Measurements from ENCODE around the gene SMPDL3A. TPM values are rescaled to one million over a fixed set of nuclear protein-coding genes. Genes with fewer than 3 reads are reported as not detected.
"Not testable (repeated sequence)": the region's sequence is repeated elsewhere in the genome, so short reads cannot be mapped to it uniquely, and the experiment has no call there.

Gene SMPDL3A
- under 1 TPM in 1 of 2 experiments, not detected in 1; 0.30 TPM for total RNA-seq

GRCh38 chr6:122789182-122790027 is at the start of gene SMPDL3A:
Gene SMPDL3A, plus strand, starts transcription at chr6:122789258. Its CDS starts 89 bp downstream, at chr6:122789347.
- peak within 1 kb of the TSS; percentile 89 for H3K4me3 Mint-ChIP-seq
- H3K4me1 Mint-ChIP-seq, result peaks cover 19% of the 10 kb centered on the region
- no peaks in the 10 kb centered on the region for H3K9me3 Mint-ChIP-seq
- peaks cover 79% of the 10 kb centered on the region for H3K27me3 Mint-ChIP-seq
- DNase-seq, result peak; percentile 44
- no peak within 1 kb of the TSS for H3K27ac Mint-ChIP-seq
- no peaks in the 10 kb centered on the region for H3K36me3 Mint-ChIP-seq

DNA sequence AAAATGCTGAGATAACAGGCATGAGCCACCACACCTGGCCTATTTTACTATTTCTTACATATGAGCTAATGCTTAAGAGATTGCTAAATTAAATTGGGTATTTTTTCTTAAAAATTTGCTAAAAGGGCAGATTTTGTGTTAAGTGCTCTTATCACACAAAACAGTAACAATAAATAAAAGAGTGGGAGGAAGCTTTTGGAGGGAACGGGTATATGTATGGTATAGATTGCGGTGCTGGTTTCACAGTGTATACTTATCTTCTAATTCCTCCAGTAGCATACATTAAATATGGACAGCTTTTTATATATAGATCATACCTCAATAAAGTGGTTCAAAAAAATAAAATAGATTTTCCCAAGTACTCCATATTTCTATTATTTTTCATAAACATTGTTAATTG is 49.0 kb upstream of the SMPDL3A start:
- Mint-ChIP-seq H3K9me3 (no peaks in the 10 kb centered on the region), H3K4me3 (no peak overlapping the region), H3K27me3 (peaks cover under 1% of the 10 kb centered on the region), H3K4me1 (no peaks in the 10 kb centered on the region), H3K36me3 (no peaks in the 10 kb centered on the region), H3K27ac (no peak overlapping the region)
- DNase-seq, result no peak

DNA sequence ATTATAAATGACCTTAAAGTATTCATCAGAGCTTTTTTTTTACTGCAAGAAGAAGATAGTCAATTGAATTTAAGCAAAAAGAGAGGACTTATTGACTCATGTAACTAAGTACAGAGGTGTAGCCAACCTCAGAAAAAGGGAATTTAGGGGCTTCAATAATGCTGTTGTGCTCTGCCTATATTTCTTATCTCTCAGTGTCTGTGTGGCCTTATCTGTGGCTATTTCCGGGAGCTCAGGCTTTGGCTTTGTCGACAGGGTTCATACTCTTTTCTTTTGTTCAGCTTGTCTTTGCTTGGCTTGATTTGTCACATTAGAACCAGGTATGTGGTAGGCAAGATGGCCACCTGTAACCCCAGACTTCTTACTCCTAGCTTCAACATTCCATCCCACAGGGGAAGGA is 48.1 kb upstream of the SMPDL3A start:
- H3K27ac Mint-ChIP-seq, result no peak overlapping the region
- no peaks in the 10 kb centered on the region for H3K9me3 Mint-ChIP-seq
- H3K4me3 Mint-ChIP-seq, result no peak overlapping the region
- H3K27me3 Mint-ChIP-seq, result no peaks in the 10 kb centered on the region
- DNase-seq, result no peak
- no peaks in the 10 kb centered on the region for H3K36me3 Mint-ChIP-seq
- no peaks in the 10 kb centered on the region for H3K4me1 Mint-ChIP-seq

- not testable (repeated sequence) for H3K27me3 Mint-ChIP-seq, H3K27ac Mint-ChIP-seq, H3K9me3 Mint-ChIP-seq, DNase-seq, H3K4me1 Mint-ChIP-seq, H3K4me3 Mint-ChIP-seq, H3K36me3 Mint-ChIP-seq
These were observed 44.8 kb upstream of the SMPDL3A start for GRCh38 chr6:122744247-122744646.

DNA sequence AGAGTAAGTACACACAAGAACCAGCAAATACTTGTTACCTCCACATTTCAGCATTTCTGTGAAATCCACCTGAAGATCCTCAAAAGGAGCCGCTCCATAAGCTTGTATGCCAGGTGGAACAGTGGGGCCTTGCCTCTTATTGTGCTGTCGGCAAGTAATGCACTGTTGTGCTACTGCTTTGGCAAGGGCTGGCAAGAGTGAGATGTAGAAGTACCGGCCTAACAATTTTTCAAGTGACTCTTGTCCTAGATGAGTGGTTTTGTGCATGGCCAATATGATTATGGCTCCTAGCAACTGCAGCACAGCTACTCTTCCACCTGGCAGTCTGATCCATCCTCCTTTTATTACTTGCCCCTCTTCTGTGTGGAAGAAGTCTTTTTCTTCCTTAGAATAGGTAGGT is 44.2 kb upstream of the SMPDL3A start:
- H3K4me1 Mint-ChIP-seq, result not testable (repeated sequence)

DNA sequence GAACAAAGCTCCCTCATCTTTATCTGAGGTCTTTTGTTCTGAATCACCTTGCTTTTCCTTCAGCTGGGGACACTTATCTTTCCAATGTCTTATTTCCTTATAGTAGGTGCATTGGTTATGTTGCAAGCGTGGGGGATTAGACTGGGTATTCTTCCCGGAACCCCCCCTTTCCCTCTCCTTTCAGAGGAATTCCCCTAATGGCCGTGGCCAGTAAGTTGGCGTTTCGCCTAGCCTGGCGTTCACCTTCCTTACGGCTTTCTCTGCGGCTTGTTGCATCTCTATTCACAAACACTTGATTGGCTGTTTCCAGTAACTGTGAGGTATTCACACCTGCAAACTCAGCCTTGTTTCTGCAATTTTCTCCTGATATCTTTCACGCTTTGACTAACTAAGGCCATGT is 42.4 kb upstream of the SMPDL3A start:
- peaks cover 7% of the 10 kb centered on the region for H3K9me3 Mint-ChIP-seq
- H3K4me1 Mint-ChIP-seq, result peaks cover 22% of the 10 kb centered on the region
- no peak for DNase-seq
- no peak overlapping the region for H3K27ac Mint-ChIP-seq
- H3K27me3 Mint-ChIP-seq, result no peaks in the 10 kb centered on the region
- H3K4me3 Mint-ChIP-seq, result no peak overlapping the region
- peaks cover 3% of the 10 kb centered on the region for H3K36me3 Mint-ChIP-seq

More for the DNA sequence above, 44.2 kb upstream of the SMPDL3A start:
- not testable (repeated sequence) for H3K4me3 Mint-ChIP-seq, DNase-seq, H3K9me3 Mint-ChIP-seq, H3K36me3 Mint-ChIP-seq, H3K27ac Mint-ChIP-seq, H3K27me3 Mint-ChIP-seq

GRCh38 chr6:122747573-122747972 is 41.5 kb upstream of the SMPDL3A start:
- no peak overlapping the region for H3K4me3 Mint-ChIP-seq
- peak overlapping the region; percentile 38 for H3K27ac Mint-ChIP-seq
- no peak for DNase-seq
- H3K36me3 Mint-ChIP-seq, result peaks cover 3% of the 10 kb centered on the region
- peaks cover 7% of the 10 kb centered on the region for H3K9me3 Mint-ChIP-seq
- H3K4me1 Mint-ChIP-seq, result peaks cover 29% of the 10 kb centered on the region
- no peaks in the 10 kb centered on the region for H3K27me3 Mint-ChIP-seq

- not testable (repeated sequence) for H3K9me3 Mint-ChIP-seq
These were observed 40.1 kb upstream of the SMPDL3A start for GRCh38 chr6:122748945-122749344.

DNA sequence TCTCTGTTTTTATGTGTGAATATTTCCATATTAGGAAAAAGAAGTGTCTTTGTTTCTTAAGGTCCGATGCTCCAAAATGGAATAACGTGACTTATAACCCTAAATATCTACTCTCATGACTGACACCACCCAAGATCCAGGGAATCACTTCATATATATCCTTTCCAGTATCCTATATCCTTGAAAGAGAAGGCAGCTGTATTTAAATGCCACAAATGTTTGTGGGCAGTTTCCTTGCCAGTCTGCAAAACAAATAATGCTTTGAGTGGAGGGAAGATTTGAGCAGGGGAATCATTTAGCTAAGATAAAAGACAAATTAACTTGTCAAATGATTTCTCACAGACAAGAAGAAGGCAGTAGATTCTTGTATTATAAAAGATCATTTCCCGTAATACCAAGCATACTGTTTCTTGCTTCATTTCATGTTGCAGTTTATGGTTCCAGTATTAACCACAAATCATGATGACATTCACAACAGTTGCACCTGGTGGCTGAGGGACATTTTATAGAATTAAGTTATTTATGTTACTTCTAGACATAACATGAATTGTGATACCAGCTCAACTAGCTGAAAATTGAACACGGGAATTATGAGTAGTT is 39.5 kb upstream of the SMPDL3A start:
- H3K27ac Mint-ChIP-seq, result no peak overlapping the region
- peaks cover 3% of the 10 kb centered on the region for H3K36me3 Mint-ChIP-seq
- no peak overlapping the region for H3K4me3 Mint-ChIP-seq

More at GRCh38 chr6:122748945-122749344, 40.1 kb upstream of the SMPDL3A start:
- DNase-seq, H3K27me3 Mint-ChIP-seq, H3K27ac Mint-ChIP-seq, H3K4me3 Mint-ChIP-seq, H3K36me3 Mint-ChIP-seq: not testable (repeated sequence)
- H3K4me1 Mint-ChIP-seq, result peaks cover 39% of the 10 kb centered on the region

DNA sequence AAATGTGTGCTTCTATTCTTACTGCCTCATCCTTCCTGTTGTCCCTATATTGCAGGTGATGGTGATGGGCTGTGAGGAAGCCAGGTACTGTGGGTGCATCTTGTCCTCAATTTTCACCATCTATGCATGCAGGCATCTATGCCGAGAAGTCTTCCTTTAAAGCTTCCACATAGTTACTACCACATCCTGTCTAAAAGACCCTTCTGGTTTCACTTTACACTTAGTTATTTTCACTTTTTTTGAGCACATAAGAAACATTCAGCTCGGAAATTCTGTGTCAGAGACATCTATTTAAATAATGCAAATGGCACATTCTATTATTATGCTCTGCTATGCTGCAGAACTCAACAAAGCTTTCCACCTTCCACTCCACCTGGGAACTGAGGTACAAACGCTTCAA is 37.7 kb upstream of the SMPDL3A start:
- Mint-ChIP-seq H3K9me3 (peaks cover 7% of the 10 kb centered on the region), H3K27ac (peak overlapping the region; percentile 86), H3K4me3 (peak overlapping the region; percentile 56), H3K27me3 (no peaks in the 10 kb centered on the region), H3K4me1 (peaks cover 47% of the 10 kb centered on the region), H3K36me3 (peaks cover 3% of the 10 kb centered on the region)
- DNase-seq, result no peak

More for the DNA sequence above, 39.5 kb upstream of the SMPDL3A start:
- peaks cover 42% of the 10 kb centered on the region for H3K4me1 Mint-ChIP-seq
- peaks cover 7% of the 10 kb centered on the region for H3K9me3 Mint-ChIP-seq
- no peak for DNase-seq
- no peaks in the 10 kb centered on the region for H3K27me3 Mint-ChIP-seq

- DNase-seq, result no peak
- Mint-ChIP-seq H3K27ac (no peak overlapping the region), H3K27me3 (no peaks in the 10 kb centered on the region), H3K4me3 (no peak overlapping the region), H3K4me1 (peaks cover 47% of the 10 kb centered on the region), H3K9me3 (peaks cover 7% of the 10 kb centered on the region), H3K36me3 (peaks cover 3% of the 10 kb centered on the region)
These were observed 36.6 kb upstream of the SMPDL3A start for GRCh38 chr6:122752459-122752858.

GRCh38 chr6:122753000-122753687 is 35.9 kb upstream of the SMPDL3A start:
- Mint-ChIP-seq H3K36me3 (peaks cover 3% of the 10 kb centered on the region), H3K27me3 (no peaks in the 10 kb centered on the region), H3K9me3 (peaks cover 6% of the 10 kb centered on the region), H3K4me1 (peaks cover 43% of the 10 kb centered on the region), H3K4me3 (no peak overlapping the region), H3K27ac (no peak overlapping the region)
- no peak for DNase-seq

GRCh38 chr6:122753688-122754056 is 35.4 kb upstream of the SMPDL3A start:
- Mint-ChIP-seq H3K9me3 (peaks cover 4% of the 10 kb centered on the region), H3K36me3 (peaks cover 3% of the 10 kb centered on the region), H3K4me3 (no peak overlapping the region), H3K4me1 (peaks cover 43% of the 10 kb centered on the region), H3K27ac (no peak overlapping the region), H3K27me3 (no peaks in the 10 kb centered on the region)
- DNase-seq, result no peak

DNA sequence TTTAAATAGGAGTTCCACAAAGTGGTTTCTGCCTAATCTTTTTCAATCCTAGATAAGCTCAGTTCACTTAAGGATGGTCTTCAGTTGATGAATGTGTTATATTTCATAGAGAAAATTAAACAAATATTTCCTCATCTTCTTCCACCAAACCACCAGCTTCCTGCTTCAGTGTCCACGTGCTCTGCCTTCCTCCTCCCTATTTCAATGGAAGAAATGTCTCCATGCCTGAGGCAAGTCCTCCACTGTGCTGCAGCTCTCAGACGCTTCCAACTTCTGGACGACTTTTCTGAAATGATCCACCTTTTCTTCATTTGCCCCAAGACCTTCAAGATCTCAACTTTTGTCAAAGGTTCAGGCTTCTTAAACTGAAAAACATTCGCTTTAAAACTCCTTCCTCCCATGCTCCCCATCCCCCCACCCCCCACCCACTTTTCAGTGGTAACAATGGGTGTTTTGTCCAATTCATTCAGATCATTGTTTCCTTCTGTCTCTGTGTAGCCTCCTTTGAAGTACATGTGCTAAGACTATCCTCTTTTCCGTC is 34.8 kb upstream of the SMPDL3A start:
- Mint-ChIP-seq H3K9me3 (peaks cover 1% of the 10 kb centered on the region), H3K27me3 (no peaks in the 10 kb centered on the region), H3K36me3 (peaks cover 3% of the 10 kb centered on the region), H3K4me3 (no peak overlapping the region), H3K4me1 (peaks cover 45% of the 10 kb centered on the region), H3K27ac (no peak overlapping the region)
- DNase-seq, result no peak

- Mint-ChIP-seq H3K27me3 (no peaks in the 10 kb centered on the region), H3K4me1 (peaks cover 38% of the 10 kb centered on the region), H3K4me3 (no peak overlapping the region), H3K36me3 (no peaks in the 10 kb centered on the region), H3K27ac (no peak overlapping the region), H3K9me3 (no peaks in the 10 kb centered on the region)
- DNase-seq, result no peak
These were observed 33.2 kb upstream of the SMPDL3A start for GRCh38 chr6:122755901-122756300.

Measured in activated naive CD8-positive, alpha-beta T cell treated with anti-CD3 and anti-CD28 coated beads for 36 hours (primary cell).